NT2/D1 (cell line): Measurements from ENCODE around the gene UBE3C.

Experiments used
- DNase-seq: peaks from one replicate; pipeline ENCODE4 v3.0.0-alpha.2; 2011; ENCODE audit warnings: low read depth, low spot score
- H3K27me3 ChIP-seq: 2 replicates; pipeline ENCODE4 v1.6.0; 2011; ENCODE audit warnings: mild to moderate bottlenecking; ENCODE audit not compliant: insufficient read length, insufficient read depth
- H3K36me3 ChIP-seq: 2 replicates; pipeline ENCODE4 v1.6.1; 2011; ENCODE audit warnings: mild to moderate bottlenecking, low read length, mixed read lengths; ENCODE audit not compliant: insufficient read depth, insufficient read length
- H3K4me1 ChIP-seq: 2 replicates; pipeline ENCODE4 v1.5.1; 2011; ENCODE audit not compliant: insufficient read depth, insufficient read length
- H3K4me3 ChIP-seq: 2 replicates; pipeline ENCODE4 v1.5.1; 2011; ENCODE audit warnings: low read depth; ENCODE audit not compliant: insufficient read length
- H3K9ac ChIP-seq: 2 replicates; pipeline ENCODE4 v1.6.0; 2011; ENCODE audit warnings: low read depth; ENCODE audit not compliant: insufficient read length
- H3K9me3 ChIP-seq: 2 replicates; pipeline ENCODE4 v1.5.1; 2011; ENCODE audit warnings: mild to moderate bottlenecking, low read length; ENCODE audit not compliant: insufficient read depth
- SUZ12 ChIP-seq: IDR thresholded peaks from 2 replicates; pipeline ENCODE4 v1.6.1; 2011; ENCODE audit not compliant: insufficient read length, insufficient read depth; ENCODE audit errors: extremely low read depth
- YY1 ChIP-seq: IDR thresholded peaks from 2 replicates; pipeline ENCODE4 v1.6.1; 2011; ENCODE audit not compliant: insufficient read length, insufficient read depth
- ZNF274 ChIP-seq: IDR thresholded peaks from 2 replicates; pipeline ENCODE4 v1.6.1; 2011; ENCODE audit warnings: mild to moderate bottlenecking, low read depth, low read length

Gene UBE3C

DNA sequence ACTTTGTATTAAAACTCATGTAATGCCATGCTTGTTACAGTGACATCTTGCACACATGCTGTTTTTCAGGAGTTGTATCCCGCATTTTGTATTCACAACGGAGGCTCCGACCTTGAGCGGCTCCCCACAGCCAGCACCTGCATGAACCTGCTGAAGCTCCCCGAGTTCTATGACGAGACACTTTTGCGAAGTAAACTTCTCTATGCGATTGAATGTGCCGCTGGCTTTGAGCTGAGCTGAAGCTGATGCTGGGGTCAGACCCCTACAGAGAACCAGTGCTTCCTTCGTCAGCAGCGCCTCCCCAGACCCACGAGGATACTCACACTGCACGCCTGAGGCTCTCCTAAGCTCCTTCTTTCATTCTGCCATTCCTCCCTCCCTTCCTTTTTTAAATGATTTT lies 128.8 kb downstream of the UBE3C start:
- DNase-seq = no peak
- Histone ChIP-seq H3K27me3 (no peaks in the 10 kb centered on the region), H3K9ac (no peak overlapping the region), H3K9me3 (no peaks in the 10 kb centered on the region), H3K4me1 (no peaks in the 10 kb centered on the region), H3K4me3 (no peak overlapping the region), H3K36me3 (peaks cover 74% of the 10 kb centered on the region)
- TF ChIP-seq YY1 (no peak), SUZ12 (no peak), ZNF274 (no peak)

DNA sequence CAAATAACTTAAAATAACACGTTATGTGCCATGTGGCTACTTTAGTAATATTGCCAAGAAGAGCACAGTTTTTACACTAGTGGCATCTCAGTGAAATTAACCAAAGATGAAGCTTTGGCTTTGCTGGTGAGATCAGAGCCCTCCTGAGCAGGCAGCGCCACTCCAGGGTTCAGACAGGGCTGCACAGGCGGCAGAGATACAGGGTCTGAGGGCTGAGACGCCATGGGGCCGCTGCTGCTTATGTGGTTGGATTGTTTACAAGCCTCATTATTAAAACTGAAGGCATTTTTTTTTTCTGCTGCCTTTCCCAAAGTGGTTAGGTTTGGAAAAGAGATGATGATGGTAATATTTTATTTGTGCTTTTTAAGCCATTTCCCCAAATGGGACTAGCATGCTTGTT lies 129.2 kb downstream of the UBE3C start:
- Histone ChIP-seq H3K4me3 (no peak overlapping the region), H3K9ac (no peak overlapping the region), H3K4me1 (no peaks in the 10 kb centered on the region), H3K9me3 (no peaks in the 10 kb centered on the region), H3K36me3 (peaks cover 70% of the 10 kb centered on the region), H3K27me3 (no peaks in the 10 kb centered on the region)
- DNase-seq = no peak
- TF ChIP-seq ZNF274 (no peak), SUZ12 (no peak), YY1 (no peak)

DNA sequence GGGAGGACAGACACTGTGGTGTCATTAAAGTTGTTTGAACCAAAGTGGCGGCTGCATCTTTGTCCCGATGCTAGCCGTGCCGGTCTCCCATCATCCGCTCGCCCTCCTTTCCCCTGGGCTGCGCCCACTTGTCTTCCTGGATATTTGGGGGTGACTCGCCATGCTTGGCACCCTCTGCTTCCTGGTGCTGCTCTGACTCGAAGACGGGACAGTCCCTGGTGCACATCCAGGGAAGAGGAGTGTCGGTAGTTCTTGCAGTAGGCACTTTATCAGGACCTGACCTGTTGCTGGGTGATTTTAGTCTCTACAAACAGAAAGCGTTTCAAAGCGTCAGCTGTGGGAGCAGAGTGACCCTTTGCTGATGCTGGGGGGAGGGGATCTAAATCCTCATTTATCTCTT lies 129.8 kb downstream of the UBE3C start:
- Histone ChIP-seq H3K9ac (no peak overlapping the region), H3K27me3 (no peaks in the 10 kb centered on the region), H3K9me3 (no peaks in the 10 kb centered on the region), H3K4me1 (no peaks in the 10 kb centered on the region), H3K4me3 (no peak overlapping the region), H3K36me3 (peaks cover 67% of the 10 kb centered on the region)
- TF ChIP-seq ZNF274 (no peak), YY1 (no peak), SUZ12 (no peak)
- DNase-seq = no peak

DNA sequence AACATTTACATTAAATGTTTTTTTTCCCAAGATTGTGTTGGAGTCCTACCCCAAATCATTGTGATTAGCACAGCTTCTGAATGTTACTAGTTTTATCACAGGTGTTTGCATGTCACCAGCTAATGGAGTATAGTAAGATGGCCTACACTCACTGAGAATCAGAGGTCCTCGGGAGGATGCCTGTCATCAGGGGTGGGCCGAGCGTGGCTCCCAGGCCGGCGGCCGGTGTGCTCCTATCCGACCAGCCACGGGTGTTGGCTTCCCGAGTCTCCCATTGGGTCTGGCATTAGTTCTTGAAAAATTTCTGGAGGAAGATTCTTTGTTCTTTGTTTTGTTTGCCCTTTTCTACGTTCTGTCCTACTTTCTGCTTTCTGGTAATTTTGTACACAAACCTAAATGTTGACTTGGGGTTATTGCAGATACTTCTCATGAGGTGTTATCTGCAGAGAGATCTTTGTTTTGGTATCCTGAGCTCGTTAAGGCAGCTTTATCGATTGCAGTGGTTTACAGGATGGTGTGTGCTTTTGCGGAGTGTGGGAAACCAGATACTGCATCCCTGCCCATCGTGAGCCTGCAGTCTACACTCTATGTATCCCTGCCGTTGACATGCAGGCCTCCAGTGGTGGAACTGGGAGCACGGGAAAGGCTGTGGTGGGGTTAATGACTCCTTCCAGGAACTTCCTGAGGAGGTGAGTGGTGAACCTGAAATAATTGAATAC lies 130.8 kb downstream of the UBE3C start:
- Histone ChIP-seq H3K9ac (no peak overlapping the region), H3K4me3 (no peak overlapping the region), H3K4me1 (no peaks in the 10 kb centered on the region), H3K36me3 (peaks cover 59% of the 10 kb centered on the region), H3K9me3 (no peaks in the 10 kb centered on the region), H3K27me3 (no peaks in the 10 kb centered on the region)
- TF ChIP-seq YY1 (no peak), SUZ12 (no peak), ZNF274 (no peak)
- DNase-seq = no peak

DNA sequence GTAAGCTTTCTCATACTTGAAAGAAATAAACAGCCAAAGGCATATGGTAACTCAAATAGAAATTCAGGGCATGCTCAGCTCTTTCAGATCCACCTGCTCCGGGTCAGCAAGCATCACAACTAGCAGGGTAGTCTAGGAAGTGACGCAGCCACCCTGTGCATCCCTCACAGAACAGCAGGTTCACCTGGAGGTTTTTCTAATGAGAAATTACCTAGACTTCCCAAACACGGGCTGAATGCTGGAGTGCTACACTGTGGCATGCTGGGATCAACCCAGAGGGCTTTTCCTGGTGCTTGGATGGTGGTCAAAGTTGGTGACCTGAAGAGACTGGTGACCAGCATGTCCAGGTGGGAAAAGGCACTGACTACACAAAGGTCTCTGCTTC lies 131.3 kb downstream of the UBE3C start:
- no peak for DNase-seq
- H3K4me1 ChIP-seq = no peaks in the 10 kb centered on the region
- no peaks in the 10 kb centered on the region for H3K27me3 ChIP-seq
- no peaks in the 10 kb centered on the region for H3K9me3 ChIP-seq
- TF ChIP-seq ZNF274 (no peak), SUZ12 (no peak), YY1 (no peak)
- H3K9ac ChIP-seq = no peak overlapping the region
- no peak overlapping the region for H3K4me3 ChIP-seq
- H3K36me3 ChIP-seq = peaks cover 54% of the 10 kb centered on the region

DNA sequence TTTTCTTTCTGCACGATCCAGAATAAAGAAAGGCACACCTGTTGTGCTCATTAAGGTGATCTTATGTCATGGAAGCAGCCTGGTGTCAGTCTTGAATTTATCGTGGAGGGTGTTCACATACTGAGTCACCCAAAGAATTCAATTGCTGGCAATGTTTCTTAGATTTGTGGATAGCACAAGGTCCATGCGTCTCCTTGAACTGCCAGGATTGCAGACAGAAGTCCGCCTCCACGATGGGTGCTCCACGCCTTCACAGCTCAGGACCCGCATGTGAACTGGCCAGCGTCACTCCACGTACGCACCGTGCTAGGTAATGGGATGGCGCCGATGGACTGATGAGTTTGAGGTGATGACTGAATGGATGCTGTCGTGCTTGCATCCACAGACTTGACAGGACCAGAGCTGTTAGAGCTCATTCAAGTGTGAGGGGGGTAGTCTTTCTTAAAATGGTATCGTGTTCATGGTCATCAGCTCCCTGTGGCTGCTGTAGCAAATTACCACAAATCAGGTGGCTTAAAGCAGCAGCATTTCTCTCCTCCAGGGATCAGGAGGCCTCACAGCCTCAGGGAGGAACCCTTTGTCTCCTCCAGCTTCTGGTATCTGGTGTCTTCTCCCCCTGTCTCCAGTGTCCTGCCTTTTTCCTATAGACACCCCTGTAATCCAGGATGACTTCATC lies 132.7 kb downstream of the UBE3C start:
- TF ChIP-seq ZNF274 = no peak
- TF ChIP-seq YY1 = no peak
- TF ChIP-seq SUZ12 = no peak
- no peak for DNase-seq
- Histone ChIP-seq H3K36me3 (peaks cover 47% of the 10 kb centered on the region), H3K9me3 (no peaks in the 10 kb centered on the region), H3K9ac (no peak overlapping the region), H3K4me1 (no peaks in the 10 kb centered on the region), H3K4me3 (no peak overlapping the region), H3K27me3 (no peaks in the 10 kb centered on the region)

DNA sequence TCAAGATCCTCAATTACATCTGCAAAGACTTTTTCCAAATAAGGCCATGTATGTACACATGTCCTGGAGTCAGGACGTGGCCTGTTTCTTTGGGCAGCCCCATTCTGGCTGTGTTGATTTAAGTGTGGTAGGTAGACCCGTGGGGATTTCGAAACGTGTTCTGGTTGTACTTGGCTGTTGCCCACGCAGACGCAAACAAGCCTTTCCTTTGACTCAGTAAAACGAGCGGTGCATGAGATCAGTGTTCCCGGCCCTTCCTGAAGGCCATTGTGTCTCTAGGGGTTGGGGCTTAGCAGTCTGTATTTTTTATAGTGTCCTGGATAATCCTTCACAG lies 133.2 kb downstream of the UBE3C start:
- DNase-seq = no peak
- Histone ChIP-seq H3K4me1 (no peaks in the 10 kb centered on the region), H3K27me3 (no peaks in the 10 kb centered on the region), H3K9me3 (no peaks in the 10 kb centered on the region), H3K36me3 (peaks cover 43% of the 10 kb centered on the region), H3K9ac (no peak overlapping the region), H3K4me3 (no peak overlapping the region)
- no peak for TF ChIP-seq SUZ12
- no peak for TF ChIP-seq ZNF274
- no peak for TF ChIP-seq YY1
